ENCODE results near the gene OR1B1. TPM values are rescaled to one million over a fixed set of nuclear protein-coding genes. Genes with fewer than 3 reads are reported as not detected.

Gene OR1B1
- not detected for total RNA-seq

DNA sequence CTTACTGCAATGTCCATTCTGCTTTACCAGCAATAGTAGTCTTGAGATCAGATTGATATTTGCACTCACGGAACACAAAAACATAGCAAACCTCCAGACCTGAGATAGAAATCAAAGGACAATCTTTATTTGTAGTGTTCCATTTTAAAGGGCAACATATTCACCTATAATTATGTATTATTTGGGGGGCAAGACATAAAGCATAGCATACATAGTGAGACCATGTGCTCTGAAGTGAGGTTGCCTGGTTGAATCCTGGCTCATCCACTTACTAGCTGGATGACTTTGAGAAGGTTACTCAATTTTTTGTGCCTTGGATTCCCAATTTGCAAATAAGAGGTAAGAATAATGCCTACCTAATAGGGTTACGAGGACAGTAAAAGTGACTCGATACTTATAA lies at the start of gene OR1B1:
OR1B1 (minus strand) TSS at position 101 of the 400 bp plus-strand sequence.
- Histone ChIP-seq H3K36me3 (no peaks in the 10 kb centered on the region), H3K4me3 (no peak within 1 kb of the TSS), H3K9me3 (no peaks in the 10 kb centered on the region), H3K27me3 (no peaks in the 10 kb centered on the region), H3K27ac (replicated peaks in 1 of 4) (no peak within 1 kb of the TSS), H3K4me1 (peaks cover 0 to 3% (median 0%) of the 10 kb centered on the region in 4 donors)
- no peak for DNase-seq (ENCODE audit: extremely low spot score)
- TF ChIP-seq, protein P1, sequence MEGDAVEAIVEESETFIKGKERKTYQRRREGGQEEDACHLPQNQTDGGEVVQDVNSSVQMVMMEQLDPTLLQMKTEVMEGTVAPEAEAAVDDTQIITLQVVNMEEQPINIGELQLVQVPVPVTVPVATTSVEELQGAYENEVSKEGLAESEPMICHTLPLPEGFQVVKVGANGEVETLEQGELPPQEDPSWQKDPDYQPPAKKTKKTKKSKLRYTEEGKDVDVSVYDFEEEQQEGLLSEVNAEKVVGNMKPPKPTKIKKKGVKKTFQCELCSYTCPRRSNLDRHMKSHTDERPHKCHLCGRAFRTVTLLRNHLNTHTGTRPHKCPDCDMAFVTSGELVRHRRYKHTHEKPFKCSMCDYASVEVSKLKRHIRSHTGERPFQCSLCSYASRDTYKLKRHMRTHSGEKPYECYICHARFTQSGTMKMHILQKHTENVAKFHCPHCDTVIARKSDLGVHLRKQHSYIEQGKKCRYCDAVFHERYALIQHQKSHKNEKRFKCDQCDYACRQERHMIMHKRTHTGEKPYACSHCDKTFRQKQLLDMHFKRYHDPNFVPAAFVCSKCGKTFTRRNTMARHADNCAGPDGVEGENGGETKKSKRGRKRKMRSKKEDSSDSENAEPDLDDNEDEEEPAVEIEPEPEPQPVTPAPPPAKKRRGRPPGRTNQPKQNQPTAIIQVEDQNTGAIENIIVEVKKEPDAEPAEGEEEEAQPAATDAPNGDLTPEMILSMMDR (IDR thresholded peaks at IDR 0.05): no peak
- TF ChIP-seq POLR2A (IDR thresholded peaks at IDR 0.05; ENCODE audit: low read depth): no peak
- TF ChIP-seq EP300 (IDR thresholded peaks at IDR 0.05): no peak
- TF ChIP-seq POLR2AphosphoS5 (IDR thresholded peaks at IDR 0.05): no peak
- intact Hi-C loops (cut with DNase I): no loop called here
- 89% methylated on average over 3 of the region's 3 CpGs for WGBS

DNA sequence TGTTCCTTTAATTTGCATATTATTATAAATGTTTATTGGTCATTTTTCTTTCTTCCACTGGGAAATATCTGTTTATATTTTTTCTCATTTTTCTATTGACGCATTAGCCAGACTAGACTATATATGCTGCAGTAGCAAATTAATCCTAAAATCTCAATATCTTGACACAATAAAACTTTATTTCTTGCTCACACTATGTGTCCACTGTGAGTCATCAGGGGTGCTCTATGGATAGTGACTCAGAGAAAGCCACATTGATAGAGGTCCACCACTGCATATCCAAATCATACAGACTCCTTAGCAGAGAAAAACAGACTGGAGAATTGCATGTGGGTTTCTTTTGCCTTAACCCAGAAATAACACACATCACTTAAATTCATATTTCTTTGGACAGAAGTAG lies 38.3 kb upstream of the OR1B1 start:
- TF ChIP-seq POLR2AphosphoS5 (IDR thresholded peaks at IDR 0.05) (no peak), POLR2A (IDR thresholded peaks at IDR 0.05; ENCODE audit: low read depth) (no peak), EP300 (IDR thresholded peaks at IDR 0.05) (no peak)
- TF ChIP-seq, protein P1 (IDR thresholded peaks at IDR 0.05): no peak
- 97% methylated on average over 1 of the region's 1 CpG for WGBS
- no peaks in the 10 kb centered on the region for H3K4me1 ChIP-seq
- H3K9me3 ChIP-seq: peaks cover 0 to 32% (median 17%) of the 10 kb centered on the region in 4 donors
- intact Hi-C loops (cut with DNase I): no loop called here
- H3K4me3 ChIP-seq: no peak overlapping the region
- no peak for DNase-seq (ENCODE audit: extremely low spot score)
- no peaks in the 10 kb centered on the region for H3K27me3 ChIP-seq
- H3K36me3 ChIP-seq: no peaks in the 10 kb centered on the region
- H3K27ac ChIP-seq (replicated peaks in 1 of 4): no peak overlapping the region

DNA sequence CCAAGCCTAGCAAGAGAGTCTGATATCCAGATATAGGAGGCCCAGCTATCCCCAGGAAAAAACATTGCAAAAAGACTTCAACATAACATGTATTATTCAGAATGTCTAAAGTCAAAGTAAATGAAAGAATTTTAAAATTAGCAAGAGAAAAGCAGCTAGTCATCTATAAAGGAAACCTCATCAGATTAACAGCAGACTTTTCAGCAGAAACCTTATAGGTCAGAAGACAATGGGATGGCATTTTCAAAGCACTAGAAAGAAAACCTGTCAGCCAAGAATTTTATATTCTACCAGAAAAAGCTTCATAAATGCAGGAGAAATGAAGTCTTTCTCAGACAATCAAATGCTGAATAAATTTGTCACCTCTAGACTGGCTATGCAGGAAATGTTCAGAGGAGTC lies 27.4 kb upstream of the OR1B1 start:
- no peak for DNase-seq (ENCODE audit: extremely low spot score)
- H3K27ac ChIP-seq (replicated peaks in 1 of 4): no peak overlapping the region
- H3K27me3 ChIP-seq: no peaks in the 10 kb centered on the region
- no peaks in the 10 kb centered on the region for H3K36me3 ChIP-seq
- intact Hi-C loops (cut with DNase I): no loop called here
- peaks cover 0 to 19% (median 4%) of the 10 kb centered on the region in 4 donors for H3K9me3 ChIP-seq
- no peak overlapping the region for H3K4me3 ChIP-seq
- no peak for TF ChIP-seq EP300 (IDR thresholded peaks at IDR 0.05)
- no peak for TF ChIP-seq POLR2A (IDR thresholded peaks at IDR 0.05; ENCODE audit: low read depth)
- no peak for TF ChIP-seq POLR2AphosphoS5 (IDR thresholded peaks at IDR 0.05)
- TF ChIP-seq, protein P1 (IDR thresholded peaks at IDR 0.05): no peak
- H3K4me1 ChIP-seq: no peaks in the 10 kb centered on the region

DNA sequence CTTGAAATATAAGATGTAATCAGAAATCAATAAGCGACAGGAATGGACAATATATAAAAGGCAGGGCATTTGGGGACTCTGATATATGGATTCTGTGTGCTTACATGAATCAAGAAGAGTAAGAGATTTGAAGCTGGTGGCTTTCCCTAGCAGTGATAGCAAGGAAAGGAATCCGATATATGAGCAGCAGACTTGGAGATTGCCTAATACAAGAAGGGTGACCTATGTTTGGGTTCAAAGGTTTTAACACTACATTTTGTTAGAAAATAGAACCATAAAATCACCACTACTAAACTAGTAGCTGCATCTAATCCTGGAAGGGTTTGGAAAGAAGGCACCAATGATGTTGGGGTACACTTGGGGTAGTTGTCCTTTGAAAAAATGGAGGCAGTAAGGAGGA lies 15.1 kb upstream of the OR1B1 start:
- Histone ChIP-seq H3K27me3 (no peaks in the 10 kb centered on the region), H3K36me3 (no peaks in the 10 kb centered on the region), H3K9me3 (peaks cover 0 to 23% (median 11%) of the 10 kb centered on the region in 4 donors), H3K4me1 (no peaks in the 10 kb centered on the region), H3K27ac (replicated peaks in 1 of 4) (no peak overlapping the region), H3K4me3 (no peak overlapping the region)
- 41% methylated on average over 2 of the region's 2 CpGs for WGBS
- intact Hi-C loops (cut with DNase I): no loop called here
- TF ChIP-seq, protein P1 (IDR thresholded peaks at IDR 0.05): no peak
- TF ChIP-seq POLR2AphosphoS5 (IDR thresholded peaks at IDR 0.05): no peak
- no peak for DNase-seq (ENCODE audit: extremely low spot score)

DNA sequence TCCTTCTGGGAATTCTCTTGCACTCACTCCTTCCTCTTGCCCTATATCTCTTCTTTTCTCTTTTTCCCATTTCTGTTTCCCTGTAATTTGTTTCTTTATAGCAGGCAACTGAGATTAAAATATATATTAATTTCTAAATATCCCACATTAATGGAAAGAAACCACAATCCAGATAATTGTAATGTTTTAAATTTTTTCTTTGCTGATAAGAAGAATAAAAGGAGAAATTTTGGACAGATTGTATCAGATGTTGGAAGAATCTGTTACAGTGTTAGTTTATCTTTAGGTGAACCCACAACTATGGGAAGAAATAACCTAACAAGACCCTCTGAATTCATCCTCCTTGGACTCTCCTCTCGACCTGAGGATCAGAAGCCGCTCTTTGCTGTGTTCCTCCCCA lies 4.0 kb upstream of the OR1B1 start, which contains the start of gene OR1L1:
OR1L1 (plus strand) TSS at position 301 of the 400 bp plus-strand sequence; CDS start at position 301, 0 bp downstream.
- 56% methylated on average over 2 of the region's 2 CpGs for WGBS
- Histone ChIP-seq H3K27ac (replicated peaks in 1 of 4) (no peak within 1 kb of the TSS), H3K4me3 (no peak within 1 kb of the TSS), H3K4me1 (no peaks in the 10 kb centered on the region), H3K36me3 (no peaks in the 10 kb centered on the region), H3K27me3 (no peaks in the 10 kb centered on the region), H3K9me3 (peaks cover 0 to 7% (median 0%) of the 10 kb centered on the region in 4 donors)
- TF ChIP-seq EP300 (IDR thresholded peaks at IDR 0.05) (no peak), POLR2AphosphoS5 (IDR thresholded peaks at IDR 0.05) (no peak), POLR2A (IDR thresholded peaks at IDR 0.05; ENCODE audit: low read depth) (no peak)
- TF ChIP-seq, protein P1 (IDR thresholded peaks at IDR 0.05): no peak
- intact Hi-C loops (cut with DNase I): no loop called here
- DNase-seq (ENCODE audit: extremely low spot score): no peak
